Heart left ventricle (tissue), 16 donors: Measurements from ENCODE around the gene SLC12A4. TPM values are rescaled to one million over a fixed set of nuclear protein-coding genes. Genes with fewer than 3 reads are reported as not detected.

Experiments
- ATAC-seq, 4 donors: fragments of 200-7000 bp; cut with Tn5 transposase; one replicate each; pipeline ENCODE4 v1.9.1; 2020 to 2022; ENCODE audit warnings: moderate library complexity in 4 of 4, mild to moderate bottlenecking in 3 of 4, moderate number of reproducible peaks in 1 of 4
- DNase-seq, 5 donors: peaks; one replicate each; pipeline ENCODE4 v3.0.0-alpha.2; 2020
- H3K27ac ChIP-seq, 12 donors: fragments of 200-600 bp; sonication (generic) in 4 of 12; one replicate each; pipeline versions ENCODE4 v1.5.0 to v1.8.0; 2016 to 2022; ENCODE audit warnings: mild to moderate bottlenecking in 2 of 12
- H3K27me3 ChIP-seq, 9 donors: fragments of 200-600 bp; sonication (generic) in 2 of 9; one replicate each; pipeline versions ENCODE4 v1.5.1 to v1.8.0; 2016 to 2022; ENCODE audit warnings: mild to moderate bottlenecking in 3 of 9
- H3K36me3 ChIP-seq, 9 donors: fragments of 200-600 bp; sonication (generic) in 2 of 9; one replicate each; pipeline versions ENCODE4 v1.5.0 to v1.8.0; 2018 to 2022; ENCODE audit warnings: mild to moderate bottlenecking in 2 of 9
- H3K4me1 ChIP-seq, 12 donors: fragments of 200-600 bp; sonication (generic) in 4 of 12; one replicate each; pipeline versions ENCODE4 v1.5.0 to v1.8.0; 2016 to 2022; ENCODE audit warnings: mild to moderate bottlenecking in 3 of 12
- H3K4me3 ChIP-seq, 12 donors: fragments of 200-600 bp; sonication (generic) in 4 of 12; one replicate each; pipeline versions ENCODE4 v1.5.0 to v1.8.0; 2017 to 2022; ENCODE audit warnings: mild to moderate bottlenecking in 9 of 12, moderate library complexity in 4 of 12
- H3K9me3 ChIP-seq, 12 donors: fragments of 200-600 bp; sonication (generic) in 4 of 12; one replicate each; pipeline versions ENCODE4 v1.5.0 to v1.8.0; 2016 to 2022; ENCODE audit warnings: mild to moderate bottlenecking in 1 of 12
- CTCF ChIP-seq, 12 donors: fragments of 200-600 bp; sonication (generic) in 4 of 12; IDR thresholded peaks; one replicate each; pipeline versions ENCODE4 v1.5.0 to v1.8.0; 2018 to 2022; ENCODE audit warnings: antibody characterized with exemption in 12 of 12, mild to moderate bottlenecking in 5 of 12
- POLR2A ChIP-seq, 2 donors: fragments of 450-650 bp; IDR thresholded peaks; one replicate each; pipeline ENCODE4 v1.6.1; 2017; ENCODE audit warnings: antibody characterized with exemption in 2 of 2, mild to moderate bottlenecking in 2 of 2, moderate library complexity in 2 of 2
- WGBS, 4 donors: extraction: QIAGEN DNeasy Blood & Tissue Kit in 2 of 4; methylation state at CpG; one replicate each; pipeline versions ENCODE4 v1.1.5 to v1.1.7; 2013 to 2018; 5-methylcytosine and 5-hydroxymethylcytosine counted together
- intact Hi-C, 10 donors: fragments of 100-400 bp; cut with DNase I; formaldehyde crosslinking; loops; one replicate each; pipeline versions ENCODE4 v1.11.1 to v1.14.2; 2022
- polyA plus RNA-seq, 2 donors: library from polyadenylated mRNA; stranded (reverse); fragments of 200-250 nt; gene quantifications; one replicate each; pipeline ENCODE4 v1.2.3, GENCODE V29; 2013
- total RNA-seq, 9 donors: library from RNA; depleted of rRNA in 2 of 9; stranded (reverse); fragments of >200 nt in 2 of 9; fragmentation: NEBNext Ultra II Directional in 3 of 9; extraction: Animal tissue kit (Norgen Biotek cat#: 25700) in 3 of 9; gene quantifications; one replicate each; pipeline versions ENCODE4 v1.1.0 to v1.2.4, GENCODE V29; 2016 to 2023
- donor health status: ischemic (EF 13 %, LVEDD 7.1; RV severe dilation, severe dysfunction).
- donor health status: healthy with polysubstance abuse.
- donor health status: DM: no; HTN: yes; CAD: no.
- donor health status: DM: no; HTN: no; CAD: no.
- donor health status: ischemic (EF 25% LVEDD 6.9; RV normal size, moderate dysfunction).
- donor health status: ischemic (EF 25% LVEDD 5.7; RV mildly dilated, moderate dysfunction).
- donor health status: healthy.
- donor health status: DM: yes; HTN: yes; CAD: no.
- donor health status: ischemic (EF 35%, LVEDD 5.7; RV mildly dilated, moderate dysfunction).
- donor health status: nonischemic (EF 11% LVEDD 7.7; RV severe dilation, severe dysfunction).
- donor health status: DM: yes; HTN: yes; CAD: no.
- donor health status: PGD.
- donor health status: ischemic (EF 29% LVEDD 5.4; RV normal size, mild dysfunction).
- donor health status: nonischemic (EF 23%, LVEDD 6.1; RV moderate dilation, normal function).

Gene SLC12A4
- total and polyA plus RNA-seq, 11 donors: 64.6 to 92.2 (median 85.9) TPM

- Histone ChIP-seq H3K4me1 (peaks cover 8 to 52% (median 26%) of the 10 kb centered on the region in 12 donors), H3K36me3 (peaks cover 0 to 100% (median 96%) of the 10 kb centered on the region in 9 donors), H3K9me3 (no peaks in the 10 kb centered on the region), H3K27ac (peak overlapping the region in 4 of 12 donors; percentile 1 to 31 (median 19)), H3K27me3 (no peaks in the 10 kb centered on the region), H3K4me3 (no peak overlapping the region)
- intact Hi-C loops: no loop called here
- TF ChIP-seq CTCF (IDR thresholded peaks at IDR 0.05) (no peak), POLR2A (IDR thresholded peaks at IDR 0.05) (no peak)
- WGBS, 4 donors: 78 to 91% (median 86%) methylated on average over 3 to 10 of the region's 10 CpGs
- ATAC-seq (no peak), DNase-seq (no peak)
Observed at GRCh38 chr16:67954421-67955196, 13.8 kb downstream of the SLC12A4 start.

GRCh38 chr16:67953641-67954375 lies 14.6 kb downstream of the SLC12A4 start:
- TF ChIP-seq CTCF (IDR thresholded peaks at IDR 0.05) (no peak), POLR2A (IDR thresholded peaks at IDR 0.05) (no peak)
- 63 to 76% (median 72%) methylated on average over 5 to 8 of the region's 8 CpGs for WGBS, 4 donors
- DNase-seq (no peak), ATAC-seq (peak in 2 of 4 donors; percentile 6 to 11)
- no peaks in the 10 kb centered on the region for H3K9me3 ChIP-seq
- no peak overlapping the region for H3K4me3 ChIP-seq
- intact Hi-C loops: no loop called here
- H3K27ac ChIP-seq: peak overlapping the region in 4 of 12 donors; percentile 1 to 31 (median 19)
- peaks cover 0 to 100% (median 96%) of the 10 kb centered on the region in 9 donors for H3K36me3 ChIP-seq
- H3K4me1 ChIP-seq: peaks cover 3 to 43% (median 19%) of the 10 kb centered on the region in 12 donors
- H3K27me3 ChIP-seq: no peaks in the 10 kb centered on the region

- DNase-seq (peak; percentile 78 to 86 (median 84)), ATAC-seq (peak; percentile 68 to 84 (median 74))
- peak overlapping the region in 11 of 12 donors; percentile 23 to 71 (median 63) for H3K27ac ChIP-seq
- TF ChIP-seq POLR2A (IDR thresholded peaks at IDR 0.05) (no peak), CTCF (IDR thresholded peaks at IDR 0.05) (no peak)
- peaks cover 9 to 100% (median 100%) of the 10 kb centered on the region in 9 donors for H3K36me3 ChIP-seq
- no peaks in the 10 kb centered on the region for H3K9me3 ChIP-seq
- peaks cover 0 to 44% (median 14%) of the 10 kb centered on the region in 12 donors for H3K4me1 ChIP-seq
- no peaks in the 10 kb centered on the region for H3K27me3 ChIP-seq
- intact Hi-C loops: no loop called here
- no peak overlapping the region for H3K4me3 ChIP-seq
- WGBS, 4 donors: 31 to 43% (median 39%) methylated on average over 6 to 12 of the region's 12 CpGs
Observed at GRCh38 chr16:67951485-67951884, 17.0 kb downstream of the SLC12A4 start.

GRCh38 chr16:67950335-67950843 lies 18.0 kb downstream of the SLC12A4 start:
- H3K9me3 ChIP-seq: no peaks in the 10 kb centered on the region
- no peak for ATAC-seq
- no peak overlapping the region for H3K27ac ChIP-seq
- peaks cover 13 to 100% (median 100%) of the 10 kb centered on the region in 9 donors for H3K36me3 ChIP-seq
- H3K4me1 ChIP-seq: peaks cover 0 to 55% (median 21%) of the 10 kb centered on the region in 12 donors
- TF ChIP-seq POLR2A (IDR thresholded peaks at IDR 0.05): no peak
- TF ChIP-seq CTCF (IDR thresholded peaks at IDR 0.05): no peak
- no peak overlapping the region for H3K4me3 ChIP-seq
- peak in 1 of 5 donors; percentile 6 for DNase-seq
- H3K27me3 ChIP-seq: no peaks in the 10 kb centered on the region
- intact Hi-C loops: no loop called here
- WGBS, 4 donors: 85 to 95% (median 88%) methylated on average over 11 to 16 of the region's 16 CpGs
